Activated CD4-positive, alpha-beta T cell treated with anti-CD3 and anti-CD28 coated beads for 1 hour (primary cell): ENCODE measurements around the gene SECTM1.
"Not testable (repeated sequence)": the region's sequence is repeated elsewhere in the genome, so short reads cannot be mapped to it uniquely, and the experiment has no call there.

Experiments
- DNase-seq: peaks from one replicate; pipeline ENCODE4 v3.0.0-alpha.2; 2020

Gene SECTM1

GRCh38 chr17:82367724-82368524 is 34.4 kb upstream of the SECTM1 start:
- no peak for DNase-seq

- DNase-seq, result no peak
These were observed 33.2 kb upstream of the SECTM1 start for GRCh38 chr17:82366749-82367148.

- DNase-seq, result no peak
These were observed 32.2 kb upstream of the SECTM1 start for GRCh38 chr17:82365606-82366295.

DNA sequence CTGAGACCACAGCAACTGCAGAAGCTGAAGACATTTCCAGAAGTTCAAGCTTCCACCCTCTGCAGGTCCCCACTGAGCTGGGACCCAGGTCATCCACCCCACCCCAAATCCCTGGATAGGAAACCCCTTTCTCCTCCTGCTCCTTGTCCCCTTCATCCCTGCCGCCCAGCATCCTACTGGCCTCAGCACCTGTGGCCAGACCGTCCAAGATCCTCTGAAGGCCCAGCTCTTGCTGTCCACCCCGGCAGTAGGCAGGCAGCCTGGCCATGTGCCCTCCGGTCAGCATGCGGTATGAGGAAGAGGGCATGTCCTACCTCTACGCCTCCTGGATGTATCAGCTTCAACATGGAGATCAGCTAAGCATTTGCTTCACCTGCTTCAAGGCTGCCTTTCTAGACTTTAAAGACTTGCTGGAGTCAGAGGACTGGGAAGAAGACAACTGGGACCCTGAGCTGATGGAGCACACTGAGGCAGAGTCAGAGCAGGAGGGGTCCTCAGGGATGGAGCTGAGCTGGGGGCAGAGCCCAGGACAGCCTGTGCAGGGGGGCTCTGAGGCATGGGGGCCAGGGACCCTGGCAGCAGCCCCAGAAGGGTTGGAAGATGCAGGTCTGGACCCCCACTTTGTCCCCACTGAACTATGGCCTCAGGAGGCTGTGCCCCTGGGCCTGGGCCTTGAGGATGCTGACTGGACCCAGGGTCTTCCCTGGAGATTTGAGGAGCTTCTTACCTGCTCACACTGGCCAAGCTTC is 28.5 kb upstream of the SECTM1 start:
- no peak for DNase-seq

DNA sequence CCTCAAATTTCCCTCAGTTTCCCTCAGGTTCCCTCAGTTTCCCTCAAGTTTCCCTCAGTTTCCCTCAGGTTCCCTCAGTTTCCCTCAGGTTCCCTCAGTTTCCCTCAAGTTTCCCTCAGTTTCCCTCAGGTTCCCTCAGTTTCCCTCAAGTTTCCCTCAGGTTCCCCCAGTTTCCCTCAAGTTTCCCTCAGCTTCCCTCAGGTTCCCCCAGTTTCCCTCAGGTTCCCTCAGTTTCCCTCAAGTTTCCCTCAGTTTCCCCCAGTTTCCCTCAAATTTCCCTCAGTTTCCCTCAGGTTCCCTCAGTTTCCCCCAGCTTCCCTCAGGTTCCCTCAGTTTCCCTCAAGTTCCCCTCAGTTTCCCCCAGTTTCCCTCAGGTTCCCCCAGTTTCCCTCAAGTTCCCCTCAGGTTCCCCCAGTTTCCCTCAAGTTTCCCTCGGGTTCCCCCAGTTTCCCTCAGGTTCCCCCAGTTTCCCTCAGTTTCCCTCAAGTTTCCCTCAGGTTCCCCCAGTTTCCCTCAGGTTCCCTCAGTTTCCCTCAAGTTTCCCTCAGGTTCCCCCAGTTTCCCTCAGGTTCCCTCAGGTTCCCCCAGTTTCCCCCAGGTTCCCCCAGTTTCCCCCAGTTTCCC is 26.0 kb upstream of the SECTM1 start:
- DNase-seq, result not testable (repeated sequence)

- no peak for DNase-seq
These were observed 25.1 kb upstream of the SECTM1 start, which contains the start of gene TEX19 for GRCh38 chr17:82358465-82359350. Gene TEX19, plus strand, starts transcription at chr17:82359247. Its CDS starts 2,904 bp downstream, at chr17:82362151.

- DNase-seq, result no peak
These were observed 23.8 kb upstream of the SECTM1 start for GRCh38 chr17:82357394-82357793.

GRCh38 chr17:82356845-82357355 is 23.3 kb upstream of the SECTM1 start:
- no peak for DNase-seq

- no peak for DNase-seq
These were observed 22.3 kb upstream of the SECTM1 start for GRCh38 chr17:82355770-82356427.

DNA sequence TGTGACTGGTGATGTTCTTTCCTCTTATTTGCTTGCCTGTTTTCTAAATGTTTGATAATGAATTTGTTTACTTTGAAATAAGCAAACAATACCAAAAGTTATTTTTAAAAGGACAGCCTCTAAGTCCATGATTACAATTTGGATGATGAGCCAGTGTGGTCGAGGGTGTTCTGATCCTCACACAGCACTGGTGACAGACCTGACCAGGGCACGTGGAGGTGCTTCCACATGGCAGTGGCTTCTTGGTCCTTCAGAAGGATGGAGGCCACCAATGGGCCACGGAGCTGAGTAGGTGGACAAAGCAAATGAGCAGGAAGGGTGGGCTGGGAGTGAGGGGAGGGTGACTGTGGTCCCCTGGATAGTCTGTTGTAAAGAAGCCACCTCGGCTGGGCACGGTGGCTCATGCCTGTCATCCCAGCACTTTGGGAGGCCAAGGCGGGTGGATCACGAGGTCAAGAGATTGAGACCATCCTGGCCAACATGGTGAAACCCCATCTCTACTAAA is 21.3 kb upstream of the SECTM1 start:
- no peak for DNase-seq

GRCh38 chr17:82353484-82353883 is 19.9 kb upstream of the SECTM1 start:
- no peak for DNase-seq

- DNase-seq, result peak; percentile 69
These were observed 18.3 kb upstream of the SECTM1 start for GRCh38 chr17:82351713-82352488.

- no peak for DNase-seq
These were observed 17.7 kb upstream of the SECTM1 start for GRCh38 chr17:82351254-82351712.

- DNase-seq, result no peak
These were observed 16.8 kb upstream of the SECTM1 start for GRCh38 chr17:82350182-82351030.

GRCh38 chr17:82349287-82349701 is 15.7 kb upstream of the SECTM1 start:
- no peak for DNase-seq

DNA sequence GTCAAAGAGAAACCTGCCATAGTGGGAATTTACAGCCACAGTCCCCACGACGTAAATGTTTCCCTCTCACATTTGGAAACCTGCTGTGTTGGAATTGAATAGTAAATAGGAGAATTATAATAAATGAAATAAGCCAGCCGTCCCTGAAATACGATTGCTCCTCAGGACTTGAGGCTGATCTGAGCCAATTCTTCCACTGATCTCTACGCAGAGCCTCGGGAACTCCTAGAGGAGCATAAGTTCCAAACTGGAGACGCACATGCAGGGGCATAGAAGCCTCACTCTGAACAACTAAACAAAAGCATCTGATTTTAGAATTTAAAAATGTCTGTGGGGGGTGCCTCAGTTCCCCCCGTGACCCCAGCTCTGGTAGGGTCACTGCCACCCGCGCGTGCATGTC is 15.3 kb upstream of the SECTM1 start:
- no peak for DNase-seq

- DNase-seq, result no peak
These were observed 14.9 kb upstream of the SECTM1 start for GRCh38 chr17:82348434-82348833.

GRCh38 chr17:82347994-82348393 is 14.4 kb upstream of the SECTM1 start:
- not testable (repeated sequence) for DNase-seq
